PC-3 (cell line): ENCODE measurements around the gene TSHZ2.

Source experiments
- CTCF ChIP-seq: fragments of 300-600 bp; sonication (generic); conservative IDR thresholded peaks from 2 replicates; pipeline ENCODE4 v1.5.1; 2017; ENCODE audit warnings: antibody characterized with exemption, low read depth, mild to moderate bottlenecking, low read length
- EZH2 ChIP-seq: fragments of 300-600 bp; sonication (generic); IDR thresholded peaks from one replicate; pipeline ENCODE4 v1.6.1; 2017; ENCODE audit warnings: antibody characterized with exemption, mild to moderate bottlenecking, low read length; ENCODE audit not compliant: unreplicated experiment
- EZH2phosphoT487 ChIP-seq: fragments of 300-600 bp; sonication (generic); IDR thresholded peaks from 2 replicates; pipeline ENCODE4 v1.6.1; 2018; ENCODE audit warnings: mild to moderate bottlenecking, antibody characterized with exemption, low read length, borderline replicate concordance

GRCh38 chr20:52943185-52943841 lies 28.8 kb upstream of the TSHZ2 start:
- TF ChIP-seq CTCF (no peak), EZH2 (no peak), EZH2phosphoT487 (no peak)
